Daoy (cell line): ENCODE data around the gene GNPTAB. TPM values are rescaled to one million over a fixed set of nuclear protein-coding genes. Genes with fewer than 3 reads are reported as not detected.
"Not testable (repeated sequence)": the region's sequence is repeated elsewhere in the genome, so short reads cannot be mapped to it uniquely, and the experiment has no call there.

Source experiments
- DNase-seq: peaks from one replicate; pipeline ENCODE4 v3.0.0-alpha.2; 2015; ENCODE audit warnings: low read depth
- total RNA-seq: library from RNA; depleted of rRNA; stranded (reverse); fragments of >200 nt; shearing (Covaris generic); gene quantifications from 2 replicates; pipeline ENCODE4 v1.2.3, GENCODE V29; 2014

The GNPTAB gene
- total RNA-seq, 1 experiment from 2014 or later, result 20.7 TPM

- DNase-seq, result no peak
Observed at GRCh38 chr12:101852998-101853397, 22.2 kb upstream of the GNPTAB start.

- no peak for DNase-seq
Observed at GRCh38 chr12:101850199-101850598, 19.4 kb upstream of the GNPTAB start.

- DNase-seq, result no peak
Observed at GRCh38 chr12:101847325-101847724, 16.6 kb upstream of the GNPTAB start.

- no peak for DNase-seq
Observed at GRCh38 chr12:101845137-101845711, 14.5 kb upstream of the GNPTAB start.

GRCh38 chr12:101841069-101841468 lies 10.3 kb upstream of the GNPTAB start:
- DNase-seq, result no peak

GRCh38 chr12:101839324-101840283 lies 8.8 kb upstream of the GNPTAB start:
- peak; percentile 62 for DNase-seq

- no peak for DNase-seq
Observed at GRCh38 chr12:101838628-101839323, 8.0 kb upstream of the GNPTAB start.

GRCh38 chr12:101832030-101832429 lies 1.3 kb upstream of the GNPTAB start:
- DNase-seq, result peak; percentile 21

- DNase-seq, result peak; percentile 5
Observed at GRCh38 chr12:101829639-101830366, 956 bp downstream of the GNPTAB start.

- DNase-seq, result no peak
Observed at GRCh38 chr12:101828463-101829196, 2.1 kb downstream of the GNPTAB start.

- no peak for DNase-seq
Observed at GRCh38 chr12:101826766-101827368, 3.9 kb downstream of the GNPTAB start.

- no peak for DNase-seq
Observed at GRCh38 chr12:101824831-101825230, 5.9 kb downstream of the GNPTAB start.

- DNase-seq, result peak; percentile 29
Observed at GRCh38 chr12:101823891-101824290, 6.9 kb downstream of the GNPTAB start.

GRCh38 chr12:101823039-101823438 lies 7.7 kb downstream of the GNPTAB start:
- DNase-seq, result no peak

GRCh38 chr12:101819467-101819866 lies 11.3 kb downstream of the GNPTAB start:
- no peak for DNase-seq

- not testable (repeated sequence) for DNase-seq
Observed at GRCh38 chr12:101818689-101819088, 12.1 kb downstream of the GNPTAB start.

- DNase-seq, result no peak
Observed at GRCh38 chr12:101813117-101813516, 17.6 kb downstream of the GNPTAB start.

GRCh38 chr12:101812716-101813115 lies 18.0 kb downstream of the GNPTAB start:
- not testable (repeated sequence) for DNase-seq

GRCh38 chr12:101811342-101811741 lies 19.4 kb downstream of the GNPTAB start:
- DNase-seq, result not testable (repeated sequence)

GRCh38 chr12:101809208-101809607 lies 21.6 kb downstream of the GNPTAB start:
- DNase-seq, result no peak

GRCh38 chr12:101806265-101806664 lies 24.5 kb downstream of the GNPTAB start:
- DNase-seq, result no peak
